HCT116 (cell line): ENCODE measurements around the gene FGFRL1. TPM values are rescaled to one million over a fixed set of nuclear protein-coding genes. Genes with fewer than 3 reads are reported as not detected.

Experiments used
- ATAC-seq: fragments of 200-7000 bp; cut with Tn5 transposase; 2 replicates; pipeline ENCODE4 v1.9.1; 2020; ENCODE audit warnings: mild to moderate bottlenecking, moderate library complexity
- BruUV-seq: library from RNA; stranded (reverse); fragments of 400-500 nt; replicated peaks from 2 replicates; lab custom pipeline; 2021; lab: Mats Ljungman, UMichigan
- CTCF ChIA-PET: fragments of 300-600 bp; sonication (Branson Sonifier 250); formaldehyde crosslinking; loops from one replicate; lab custom pipeline; 2021; ENCODE audit warnings: antibody characterized with exemption; lab: Charles Lee
- POLR2A ChIA-PET: fragments of 300-600, 350-600 bp; sonication (Branson Sonifier 250); formaldehyde crosslinking; loops from one replicate; lab custom pipeline; 2021; ENCODE audit warnings: antibody characterized with exemption; lab: Charles Lee
- RAD21 ChIA-PET, 2 experiments: fragments of 300-600 bp; sonication (Branson Sonifier 250); formaldehyde crosslinking; loops; one replicate each; lab custom pipeline; 2023; ENCODE audit warnings: low total read pairs in 2 of 2; ENCODE audit not compliant: uncharacterized antibody in 2 of 2, unreplicated experiment in 2 of 2, low non-redundant PET in 1 of 2; lab: Charles Lee
- DNase-seq: peaks from one replicate; pipeline ENCODE4 v3.0.0-alpha.2; 2010; ENCODE audit warnings: low read depth, low spot score
- H2AFZ ChIP-seq: fragments of 200-600 bp; shearing (Covaris generic), sonication (generic); 2 replicates; pipeline ENCODE4 v1.6.1; 2017; ENCODE audit warnings: low read depth, mixed run types, mixed read lengths, antibody characterized with exemption, low read length; ENCODE audit not compliant: poor library complexity, severe bottlenecking
- H3K27ac ChIP-seq: 2 replicates; pipeline ENCODE4 v1.5.1; 2012; ENCODE audit warnings: low read depth, low read length
- H3K27me3 ChIP-seq: fragments of 200-600 bp; sonication (generic); 2 replicates; pipeline ENCODE4 v1.6.1; 2016; ENCODE audit warnings: mixed run types, low read length, mixed read lengths; ENCODE audit not compliant: insufficient read depth
- H3K36me3 ChIP-seq, 2 experiments: fragments of 200-500 bp in 1 of 2; fragments of 200-600 bp in 1 of 2; sonication (Bioruptor generic) in 1 of 2; sonication (generic) in 1 of 2; 2 replicates each; pipeline versions ENCODE4 v1.5.1 to v1.6.1; 2014 to 2016; ENCODE audit warnings: low read length in 2 of 2, inconsistent platforms in 1 of 2, mixed read lengths in 1 of 2, mixed run types in 1 of 2; ENCODE audit not compliant: insufficient read depth in 2 of 2, control insufficient read depth in 1 of 2
- H3K4me1 ChIP-seq, 2 experiments: fragments of 200-600 bp in 1 of 2; sonication (generic) in 1 of 2; 2 replicates each; pipeline versions ENCODE4 v1.5.1 to v1.6.1; 2012 to 2017; ENCODE audit warnings: low read length in 2 of 2, inconsistent platforms in 1 of 2, mild to moderate bottlenecking in 1 of 2, mixed read lengths in 1 of 2, mixed run types in 1 of 2, moderate library complexity in 1 of 2; ENCODE audit not compliant: insufficient read depth in 2 of 2, control insufficient read depth in 1 of 2
- H3K4me2 ChIP-seq: fragments of 200-600 bp; sonication (generic); 2 replicates; pipeline ENCODE4 v1.6.1; 2017; ENCODE audit warnings: mixed run types, low read length, mixed read lengths
- H3K4me3 ChIP-seq, 2 experiments: fragments of 200-600 bp in 1 of 2; sonication (generic) in 1 of 2; replicated peaks in 1 of 2; 2 replicates each; pipeline ENCODE4 v1.5.1; 2011 to 2016; ENCODE audit warnings: low read length in 2 of 2, control low read depth in 1 of 2, low read depth in 1 of 2, mild to moderate bottlenecking in 1 of 2, mixed read lengths in 1 of 2, mixed run types in 1 of 2
- H3K79me2 ChIP-seq: fragments of 200-600 bp; sonication (generic); 2 replicates; pipeline ENCODE4 v1.6.1; 2017; ENCODE audit warnings: mild to moderate bottlenecking, mixed run types, low read length, moderate library complexity, mixed read lengths; ENCODE audit not compliant: insufficient read depth
- H3K9ac ChIP-seq: fragments of 200-600 bp; sonication (generic); 2 replicates; pipeline ENCODE4 v1.6.1; 2016; ENCODE audit warnings: low read length, mixed read lengths
- H3K9me2 ChIP-seq: fragments of 200-600 bp; sonication (generic), shearing (Covaris generic); 2 replicates; pipeline ENCODE4 v1.6.1; 2017; ENCODE audit warnings: mixed run types, mild to moderate bottlenecking, moderate library complexity; ENCODE audit not compliant: insufficient read depth
- H3K9me3 ChIP-seq, 2 experiments: fragments of 200-500 bp in 1 of 2; fragments of 200-600 bp in 1 of 2; sonication (Bioruptor generic) in 1 of 2; sonication (generic) in 1 of 2; 2 replicates each; pipeline ENCODE4 v1.6.1; 2014 to 2017; ENCODE audit warnings: low read length in 2 of 2, mixed read lengths in 2 of 2, inconsistent platforms in 1 of 2, low read depth in 1 of 2, mild to moderate bottlenecking in 1 of 2, mixed run types in 1 of 2, moderate library complexity in 1 of 2; ENCODE audit not compliant: control insufficient read depth in 1 of 2, insufficient read depth in 1 of 2
- H4K20me1 ChIP-seq: fragments of 200-600 bp; sonication (generic), shearing (Covaris generic); 2 replicates; pipeline ENCODE4 v1.6.1; 2017; ENCODE audit warnings: mixed run types, mild to moderate bottlenecking, moderate library complexity; ENCODE audit not compliant: insufficient read depth
- CBX3 ChIP-seq: IDR thresholded peaks from 2 replicates; pipeline ENCODE4 v1.6.1; 2012; ENCODE audit warnings: low read depth
- CEBPB ChIP-seq: IDR thresholded peaks from 2 replicates; pipeline ENCODE4 v1.6.1; 2012; ENCODE audit warnings: low read depth
- ELF1 ChIP-seq: IDR thresholded peaks from 2 replicates; pipeline ENCODE4 v1.6.1; 2012; ENCODE audit warnings: low read depth, borderline replicate concordance
- EZH2 ChIP-seq: fragments of 200-600 bp; sonication (generic); IDR thresholded peaks from 2 replicates; pipeline ENCODE4 v1.6.1; 2017; ENCODE audit warnings: antibody characterized with exemption, mixed run types
- RAD21 ChIP-seq: IDR thresholded peaks from 2 replicates; pipeline ENCODE4 v1.6.1; 2012; ENCODE audit warnings: low read depth, mild to moderate bottlenecking
- ZFX ChIP-seq: fragments of 450-650 bp; IDR thresholded peaks from 2 replicates; pipeline ENCODE4 v1.6.1; 2017
- ZNF274 ChIP-seq: fragments of 200-500 bp; sonication (Bioruptor generic); IDR thresholded peaks from 2 replicates; pipeline ENCODE4 v1.6.1; 2014; ENCODE audit warnings: mild to moderate bottlenecking, low read depth, low read length, inconsistent platforms
- intact Hi-C: fragments of 100-400 bp; cut with micrococcal nuclease; formaldehyde crosslinking; loops from 2 replicates; pipeline ENCODE4 v1.10.0; 2022
- total RNA-seq: library from RNA; stranded (reverse); gene quantifications from one replicate; pipeline ENCODE4 v1.2.1, GENCODE V29; 2021; ENCODE audit not compliant: unreplicated experiment
- TF ChIP-seq, protein P1 (sequence below): IDR thresholded peaks from 2 replicates; pipeline ENCODE4 v1.6.1; 2012

The FGFRL1 gene
- total RNA-seq, 1 experiment from 2014 or later: 91.1 TPM

DNA sequence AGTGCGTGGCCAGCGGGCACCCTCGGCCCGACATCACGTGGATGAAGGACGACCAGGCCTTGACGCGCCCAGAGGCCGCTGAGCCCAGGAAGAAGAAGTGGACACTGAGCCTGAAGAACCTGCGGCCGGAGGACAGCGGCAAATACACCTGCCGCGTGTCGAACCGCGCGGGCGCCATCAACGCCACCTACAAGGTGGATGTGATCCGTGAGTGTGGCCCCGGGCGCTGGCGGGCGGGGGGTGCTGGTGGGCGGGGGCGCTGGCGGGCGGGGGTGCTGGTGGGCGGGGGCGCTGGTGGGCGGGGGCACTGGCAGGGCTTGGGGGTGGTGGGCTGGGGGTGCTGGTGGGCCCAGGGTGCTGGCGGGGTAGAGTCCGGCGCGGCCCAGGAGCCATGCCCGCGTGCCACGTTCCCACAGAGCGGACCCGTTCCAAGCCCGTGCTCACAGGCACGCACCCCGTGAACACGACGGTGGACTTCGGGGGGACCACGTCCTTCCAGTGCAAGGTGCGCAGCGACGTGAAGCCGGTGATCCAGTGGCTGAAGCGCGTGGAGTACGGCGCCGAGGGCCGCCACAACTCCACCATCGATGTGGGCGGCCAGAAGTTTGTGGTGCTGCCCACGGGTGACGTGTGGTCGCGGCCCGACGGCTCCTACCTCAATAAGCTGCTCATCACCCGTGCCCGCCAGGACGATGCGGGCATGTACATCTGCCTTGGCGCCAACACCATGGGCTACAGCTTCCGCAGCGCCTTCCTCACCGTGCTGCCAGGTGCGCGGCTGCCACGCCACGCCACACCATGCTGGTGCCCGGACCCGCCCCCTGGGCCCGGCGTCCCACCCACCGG lies 12.7 kb downstream of the FGFRL1 start:
- intact Hi-C loops: no loop called here
- ATAC-seq (no peak), DNase-seq (no peak)
- RAD21 ChIA-PET: no interaction called here
- peaks cover 8 to 11% of the 10 kb centered on the region in 2 experiments; a peak in 3 of 4 replicates for H3K36me3 ChIP-seq
- H3K9me2 ChIP-seq: no peaks in the 10 kb centered on the region
- H3K9me3 ChIP-seq: no peaks in the 10 kb centered on the region
- H3K4me1 ChIP-seq: peaks cover 0 to 25% of the 10 kb centered on the region in 2 experiments; a peak in 2 of 4 replicates
- POLR2A ChIA-PET: no interaction called here
- no peaks in the 10 kb centered on the region; the same call in 1 of the 2 replicates for H3K79me2 ChIP-seq
- H3K4me3 ChIP-seq: no peak overlapping the region
- H3K27me3 ChIP-seq: no peaks in the 10 kb centered on the region
- no peaks in the 10 kb centered on the region for H4K20me1 ChIP-seq
- H3K9ac ChIP-seq: no peak overlapping the region
- no peak overlapping the region for H3K27ac ChIP-seq
- H2AFZ ChIP-seq: no peak overlapping the region
- CTCF ChIA-PET: no interaction called here
- no TSS peak for BruUV-seq
- no peak overlapping the region for H3K4me2 ChIP-seq
- TF ChIP-seq EZH2: no peak
- TF ChIP-seq ZFX: no peak
- no peak for TF ChIP-seq ELF1
- TF ChIP-seq CBX3: no peak
- no peak for TF ChIP-seq RAD21
- no peak for TF ChIP-seq ZNF274
- TF ChIP-seq, protein P1, sequence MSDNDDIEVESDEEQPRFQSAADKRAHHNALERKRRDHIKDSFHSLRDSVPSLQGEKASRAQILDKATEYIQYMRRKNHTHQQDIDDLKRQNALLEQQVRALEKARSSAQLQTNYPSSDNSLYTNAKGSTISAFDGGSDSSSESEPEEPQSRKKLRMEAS: no peak

DNA sequence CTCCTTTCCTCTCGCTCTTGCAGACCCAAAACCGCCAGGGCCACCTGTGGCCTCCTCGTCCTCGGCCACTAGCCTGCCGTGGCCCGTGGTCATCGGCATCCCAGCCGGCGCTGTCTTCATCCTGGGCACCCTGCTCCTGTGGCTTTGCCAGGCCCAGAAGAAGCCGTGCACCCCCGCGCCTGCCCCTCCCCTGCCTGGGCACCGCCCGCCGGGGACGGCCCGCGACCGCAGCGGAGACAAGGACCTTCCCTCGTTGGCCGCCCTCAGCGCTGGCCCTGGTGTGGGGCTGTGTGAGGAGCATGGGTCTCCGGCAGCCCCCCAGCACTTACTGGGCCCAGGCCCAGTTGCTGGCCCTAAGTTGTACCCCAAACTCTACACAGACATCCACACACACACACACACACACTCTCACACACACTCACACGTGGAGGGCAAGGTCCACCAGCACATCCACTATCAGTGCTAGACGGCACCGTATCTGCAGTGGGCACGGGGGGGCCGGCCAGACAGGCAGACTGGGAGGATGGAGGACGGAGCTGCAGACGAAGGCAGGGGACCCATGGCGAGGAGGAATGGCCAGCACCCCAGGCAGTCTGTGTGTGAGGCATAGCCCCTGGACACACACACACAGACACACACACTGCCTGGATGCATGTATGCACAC lies 13.6 kb downstream of the FGFRL1 start:
- no peaks in the 10 kb centered on the region for H3K9me2 ChIP-seq
- POLR2A ChIA-PET: no interaction called here
- TF ChIP-seq ZFX (0 out of 2 replicates have a peak, but pooled peaks have one; percentile 4), CEBPB (no peak)
- TF ChIP-seq, all 23 proteins: peak for 1
- Histone ChIP-seq H3K79me2 (no peaks in the 10 kb centered on the region; the same call in 1 of the 2 replicates), H4K20me1 (no peaks in the 10 kb centered on the region), H3K9me3 (no peaks in the 10 kb centered on the region), H3K4me1 (peaks cover 5 to 34% of the 10 kb centered on the region in 2 experiments; a peak in 3 of 4 replicates), H3K27ac (no peak overlapping the region; the same call in 1 of the 2 replicates), H3K4me2 (no peak overlapping the region), H2AFZ (no peak overlapping the region), H3K36me3 (peaks cover 8 to 11% of the 10 kb centered on the region in 2 experiments; a peak in 3 of 4 replicates), H3K9ac (no peak overlapping the region), H3K27me3 (no peaks in the 10 kb centered on the region), H3K4me3 (no peak overlapping the region)
- RAD21 ChIA-PET: no interaction called here
- CTCF ChIA-PET: no interaction called here
- ATAC-seq (no peak), DNase-seq (no peak)
- intact Hi-C loops: no loop called here
- TSS peak; percentile 52 for BruUV-seq
